Measurements from ENCODE around the gene LRP1. TPM values are rescaled to one million over a fixed set of nuclear protein-coding genes. Genes with fewer than 3 reads are reported as not detected.

LRP1 gene
- total and polyA plus RNA-seq, 2 of the 13 experiments (the other 11 are each of a cell fraction or from before 2014, with no cell fraction given) = 14.7 to 30.8 TPM

DNA sequence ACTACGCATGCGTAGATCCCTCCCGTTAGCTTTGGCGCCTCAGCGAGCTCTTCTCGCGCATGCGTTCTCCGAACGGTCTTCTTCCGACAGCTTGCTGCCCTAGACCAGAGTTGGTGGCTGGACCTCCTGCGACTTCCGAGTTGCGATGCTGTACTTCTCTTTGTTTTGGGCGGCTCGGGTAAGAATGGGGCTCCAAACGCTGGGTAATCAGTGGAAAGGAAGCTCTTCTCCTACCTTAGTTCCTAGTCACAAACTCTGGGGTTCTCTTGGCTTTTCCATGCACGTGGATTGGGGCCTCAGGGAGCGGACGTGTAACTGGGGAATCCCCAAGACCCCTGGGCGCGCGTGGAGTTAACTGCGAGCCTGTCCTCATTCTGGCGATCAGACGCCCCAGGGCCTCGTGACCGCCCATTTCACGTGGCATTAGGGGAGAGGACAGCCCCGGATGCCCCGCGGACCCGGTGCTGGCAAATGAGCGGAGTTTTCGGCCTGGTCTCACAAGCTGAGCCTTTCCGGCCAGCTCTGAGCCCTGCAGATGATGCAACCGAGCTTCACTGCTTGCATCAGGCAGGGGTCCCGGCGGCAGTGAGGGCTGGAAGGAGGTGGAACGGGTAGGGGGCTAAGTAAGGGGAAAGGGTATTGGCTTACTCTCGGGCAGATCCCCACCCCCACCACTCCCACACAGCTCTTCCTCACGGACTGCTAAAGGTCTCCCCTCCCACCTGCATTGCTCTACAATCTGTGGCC, 101.5 kb downstream of the LRP1 start, which contains the start of gene SHMT2 (continued):
- TF ChIP-seq, protein P1, sequence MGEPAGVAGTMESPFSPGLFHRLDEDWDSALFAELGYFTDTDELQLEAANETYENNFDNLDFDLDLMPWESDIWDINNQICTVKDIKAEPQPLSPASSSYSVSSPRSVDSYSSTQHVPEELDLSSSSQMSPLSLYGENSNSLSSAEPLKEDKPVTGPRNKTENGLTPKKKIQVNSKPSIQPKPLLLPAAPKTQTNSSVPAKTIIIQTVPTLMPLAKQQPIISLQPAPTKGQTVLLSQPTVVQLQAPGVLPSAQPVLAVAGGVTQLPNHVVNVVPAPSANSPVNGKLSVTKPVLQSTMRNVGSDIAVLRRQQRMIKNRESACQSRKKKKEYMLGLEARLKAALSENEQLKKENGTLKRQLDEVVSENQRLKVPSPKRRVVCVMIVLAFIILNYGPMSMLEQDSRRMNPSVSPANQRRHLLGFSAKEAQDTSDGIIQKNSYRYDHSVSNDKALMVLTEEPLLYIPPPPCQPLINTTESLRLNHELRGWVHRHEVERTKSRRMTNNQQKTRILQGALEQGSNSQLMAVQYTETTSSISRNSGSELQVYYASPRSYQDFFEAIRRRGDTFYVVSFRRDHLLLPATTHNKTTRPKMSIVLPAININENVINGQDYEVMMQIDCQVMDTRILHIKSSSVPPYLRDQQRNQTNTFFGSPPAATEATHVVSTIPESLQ (CRISPR knock-in tag; conservative IDR thresholded peaks at IDR 0.05) = no peak
- TF ChIP-seq KLF12 (CRISPR knock-in tag; IDR thresholded peaks at IDR 0.05; ENCODE audit: borderline replicate concordance) (no peak), ATF1 (CRISPR knock-in tag; IDR thresholded peaks at IDR 0.05) (no peak), ZNF772 (CRISPR knock-in tag; IDR thresholded peaks at IDR 0.05) (no peak; the same call in 1 of the 2 replicates), ZNF24 (IDR thresholded peaks at IDR 0.05) (no peak), HNF4G (IDR thresholded peaks at IDR 0.05; ENCODE audit: borderline replicate concordance, low read depth, low read length) (no peak), HNF4G (CRISPR knock-in tag; IDR thresholded peaks at IDR 0.05; ENCODE audit: borderline replicate concordance, low read depth) (no peak), ZNF83 (CRISPR knock-in tag; IDR thresholded peaks at IDR 0.05; ENCODE audit: borderline replicate concordance) (no peak), CEBPG (CRISPR knock-in tag; IDR thresholded peaks at IDR 0.05) (peak; percentile 100), PAX8 (CRISPR knock-in tag; IDR thresholded peaks at IDR 0.05; ENCODE audit: borderline replicate concordance) (0 out of 2 replicates have a peak, but pooled peaks have one; percentile 19), AGO2 (optimal IDR thresholded peaks at IDR 0.05; ENCODE audit: low read depth, low read length) (peak; percentile 78), ZBTB20 (CRISPR knock-in tag; IDR thresholded peaks at IDR 0.05; ENCODE audit: borderline replicate concordance, low read depth) (peak; percentile 65; the same call in 1 of the 2 replicates), MED1 (CRISPR knock-in tag; IDR thresholded peaks at IDR 0.05) (peak; percentile 79; the same call in 1 of the 2 replicates), KDM6A (CRISPR knock-in tag; IDR thresholded peaks at IDR 0.05; ENCODE audit: low read depth) (no peak), CHD2 (IDR thresholded peaks at IDR 0.05; ENCODE audit: low read depth, low read length) (no peak), ZNF383 (CRISPR knock-in tag; IDR thresholded peaks at IDR 0.05; ENCODE audit: borderline replicate concordance) (0 out of 2 replicates have a peak, but pooled peaks have one; percentile 60), KMT2B (CRISPR knock-in tag; IDR thresholded peaks at IDR 0.05) (no peak)
- TF ChIP-seq, protein P2, sequence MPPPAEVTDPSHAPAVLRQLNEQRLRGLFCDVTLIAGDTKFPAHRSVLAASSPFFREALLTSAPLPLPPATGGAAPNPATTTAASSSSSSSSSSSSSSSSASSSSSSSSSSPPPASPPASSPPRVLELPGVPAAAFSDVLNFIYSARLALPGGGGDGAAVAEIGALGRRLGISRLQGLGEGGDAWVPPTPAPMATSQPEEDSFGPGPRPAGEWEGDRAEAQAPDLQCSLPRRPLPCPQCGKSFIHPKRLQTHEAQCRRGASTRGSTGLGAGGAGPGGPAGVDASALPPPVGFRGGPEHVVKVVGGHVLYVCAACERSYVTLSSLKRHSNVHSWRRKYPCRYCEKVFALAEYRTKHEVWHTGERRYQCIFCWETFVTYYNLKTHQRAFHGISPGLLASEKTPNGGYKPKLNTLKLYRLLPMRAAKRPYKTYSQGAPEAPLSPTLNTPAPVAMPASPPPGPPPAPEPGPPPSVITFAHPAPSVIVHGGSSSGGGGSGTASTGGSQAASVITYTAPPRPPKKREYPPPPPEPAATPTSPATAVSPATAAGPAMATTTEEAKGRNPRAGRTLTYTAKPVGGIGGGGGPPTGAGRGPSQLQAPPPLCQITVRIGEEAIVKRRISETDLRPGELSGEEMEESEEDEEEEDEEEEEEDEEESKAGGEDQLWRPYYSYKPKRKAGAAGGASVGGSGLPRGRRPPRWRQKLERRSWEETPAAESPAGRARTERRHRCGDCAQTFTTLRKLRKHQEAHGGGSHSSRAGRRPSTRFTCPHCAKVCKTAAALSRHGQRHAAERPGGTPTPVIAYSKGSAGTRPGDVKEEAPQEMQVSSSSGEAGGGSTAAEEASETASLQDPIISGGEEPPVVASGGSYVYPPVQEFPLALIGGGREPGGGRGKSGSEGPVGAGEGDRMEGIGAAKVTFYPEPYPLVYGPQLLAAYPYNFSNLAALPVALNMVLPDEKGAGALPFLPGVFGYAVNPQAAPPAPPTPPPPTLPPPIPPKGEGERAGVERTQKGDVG (CRISPR knock-in tag; IDR thresholded peaks at IDR 0.05; ENCODE audit: borderline replicate concordance) = peak; percentile 87
- TF ChIP-seq, protein P3, sequence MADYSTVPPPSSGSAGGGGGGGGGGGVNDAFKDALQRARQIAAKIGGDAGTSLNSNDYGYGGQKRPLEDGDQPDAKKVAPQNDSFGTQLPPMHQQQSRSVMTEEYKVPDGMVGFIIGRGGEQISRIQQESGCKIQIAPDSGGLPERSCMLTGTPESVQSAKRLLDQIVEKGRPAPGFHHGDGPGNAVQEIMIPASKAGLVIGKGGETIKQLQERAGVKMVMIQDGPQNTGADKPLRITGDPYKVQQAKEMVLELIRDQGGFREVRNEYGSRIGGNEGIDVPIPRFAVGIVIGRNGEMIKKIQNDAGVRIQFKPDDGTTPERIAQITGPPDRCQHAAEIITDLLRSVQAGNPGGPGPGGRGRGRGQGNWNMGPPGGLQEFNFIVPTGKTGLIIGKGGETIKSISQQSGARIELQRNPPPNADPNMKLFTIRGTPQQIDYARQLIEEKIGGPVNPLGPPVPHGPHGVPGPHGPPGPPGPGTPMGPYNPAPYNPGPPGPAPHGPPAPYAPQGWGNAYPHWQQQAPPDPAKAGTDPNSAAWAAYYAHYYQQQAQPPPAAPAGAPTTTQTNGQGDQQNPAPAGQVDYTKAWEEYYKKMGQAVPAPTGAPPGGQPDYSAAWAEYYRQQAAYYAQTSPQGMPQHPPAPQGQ (CRISPR knock-in tag; IDR thresholded peaks at IDR 0.05; ENCODE audit: borderline replicate concordance) = no peak
- TF ChIP-seq, protein P4, sequence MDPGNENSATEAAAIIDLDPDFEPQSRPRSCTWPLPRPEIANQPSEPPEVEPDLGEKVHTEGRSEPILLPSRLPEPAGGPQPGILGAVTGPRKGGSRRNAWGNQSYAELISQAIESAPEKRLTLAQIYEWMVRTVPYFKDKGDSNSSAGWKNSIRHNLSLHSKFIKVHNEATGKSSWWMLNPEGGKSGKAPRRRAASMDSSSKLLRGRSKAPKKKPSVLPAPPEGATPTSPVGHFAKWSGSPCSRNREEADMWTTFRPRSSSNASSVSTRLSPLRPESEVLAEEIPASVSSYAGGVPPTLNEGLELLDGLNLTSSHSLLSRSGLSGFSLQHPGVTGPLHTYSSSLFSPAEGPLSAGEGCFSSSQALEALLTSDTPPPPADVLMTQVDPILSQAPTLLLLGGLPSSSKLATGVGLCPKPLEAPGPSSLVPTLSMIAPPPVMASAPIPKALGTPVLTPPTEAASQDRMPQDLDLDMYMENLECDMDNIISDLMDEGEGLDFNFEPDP (CRISPR knock-in tag; conservative IDR thresholded peaks at IDR 0.05) = no peak

Data from HepG2 (cell line).